CD8-positive, alpha-beta memory T cell (primary cell): ENCODE measurements around the gene RFT1. TPM values are rescaled to one million over a fixed set of nuclear protein-coding genes. Genes with fewer than 3 reads are reported as not detected.
"Not testable (repeated sequence)": the region's sequence is repeated elsewhere in the genome, so short reads cannot be mapped to it uniquely, and the experiment has no call there.

Experiments
- CTCF ChIA-PET: fragments of 350-600 bp; sonication (Branson Sonifier 250); formaldehyde crosslinking; loops from one replicate; lab custom pipeline; 2021; ENCODE audit warnings: antibody characterized with exemption; lab: Charles Lee
- POLR2A ChIA-PET: fragments of 350-600 bp; sonication (Branson Sonifier 250); formaldehyde crosslinking; loops from one replicate; lab custom pipeline; 2021; ENCODE audit warnings: antibody characterized with exemption; lab: Charles Lee
- DNase-seq, 5 donors: peaks; one replicate each; pipeline versions ENCODE4 v3.0.0 to v3.0.0-alpha.2; 2020 to 2022; ENCODE audit warnings: mixed read lengths in 1 of 5
- H3K27ac ChIP-seq: one replicate; pipeline ENCODE4 v1.7.0; 2013; ENCODE audit warnings: low read depth, mild to moderate bottlenecking, low read length, moderate library complexity
- H3K27me3 ChIP-seq: 2 replicates; pipeline ENCODE4 v1.7.0; 2013; ENCODE audit warnings: low read length, mild to moderate bottlenecking; ENCODE audit not compliant: insufficient read depth, poor library complexity, severe bottlenecking
- H3K36me3 ChIP-seq: 2 replicates; pipeline ENCODE4 v1.7.0; 2013; ENCODE audit warnings: mild to moderate bottlenecking, low read length, moderate library complexity; ENCODE audit not compliant: insufficient read depth
- H3K4me1 ChIP-seq: 2 replicates; pipeline ENCODE4 v1.7.0; 2013; ENCODE audit warnings: mild to moderate bottlenecking, low read length, moderate library complexity; ENCODE audit not compliant: insufficient read depth
- H3K4me3 ChIP-seq: 2 replicates; pipeline ENCODE4 v1.7.0; 2013; ENCODE audit warnings: mild to moderate bottlenecking, low read length
- H3K9me3 ChIP-seq: 2 replicates; pipeline ENCODE4 v1.7.0; 2013; ENCODE audit warnings: mild to moderate bottlenecking, low read length
- H3K27ac Mint-ChIP-seq, 8 donors: one replicate each; pipeline ENCODE4 v1.8.0; 2020 to 2021; ENCODE audit warnings: mixed read lengths in 8 of 8, mild to moderate bottlenecking in 6 of 8, inconsistent platforms in 3 of 8, moderate library complexity in 3 of 8
- H3K27me3 Mint-ChIP-seq, 2 donors: one replicate each; pipeline ENCODE4 v1.8.0; 2020 to 2021; ENCODE audit warnings: mixed read lengths in 2 of 2, mild to moderate bottlenecking in 1 of 2, moderate library complexity in 1 of 2
- H3K36me3 Mint-ChIP-seq, 3 donors: one replicate each; pipeline ENCODE4 v1.8.0; 2020 to 2021; ENCODE audit warnings: mixed read lengths in 3 of 3, inconsistent platforms in 1 of 3, mild to moderate bottlenecking in 1 of 3
- H3K4me1 Mint-ChIP-seq, 3 donors: one replicate each; pipeline ENCODE4 v1.8.0; 2020 to 2021; ENCODE audit warnings: mixed read lengths in 3 of 3, inconsistent platforms in 1 of 3, mild to moderate bottlenecking in 1 of 3
- H3K4me3 Mint-ChIP-seq, 7 donors: one replicate each; pipeline ENCODE4 v1.8.0; 2020 to 2021; ENCODE audit warnings: mixed read lengths in 7 of 7, mild to moderate bottlenecking in 6 of 7, moderate library complexity in 4 of 7, inconsistent platforms in 2 of 7
- H3K9me3 Mint-ChIP-seq, 5 donors: one replicate each; pipeline ENCODE4 v1.8.0; 2020 to 2022; ENCODE audit warnings: mixed read lengths in 5 of 5, mild to moderate bottlenecking in 3 of 5, moderate library complexity in 2 of 5, inconsistent platforms in 1 of 5
- polyA plus RNA-seq: library from polyadenylated mRNA; unstranded; fragments of 300-500 nt; fragmentation: Illumina TruSeq; gene quantifications from one replicate; pipeline ENCODE4 v1.2.3, GENCODE V29; 2021
- total RNA-seq, 2 experiments: library from RNA; stranded (reverse); gene quantifications; one replicate each; pipeline ENCODE4 v1.2.3, GENCODE V29; 2021

The RFT1 gene
- total and polyA plus RNA-seq, 3 experiments from 2014 or later = 31.3 to 58.5 (median 52.7) TPM

- POLR2A ChIA-PET = no interaction called here
- Histone ChIP-seq H3K27ac (no peak overlapping the region), H3K9me3 (no peaks in the 10 kb centered on the region)
Measured at GRCh38 chr3:53151465-53151864, 21.2 kb upstream of the RFT1 start.

GRCh38 chr3:53151086-53151438 is 20.8 kb upstream of the RFT1 start:
- H3K4me3 Mint-ChIP-seq, H3K9me3 ChIP-seq, H3K4me1 ChIP-seq, H3K27ac Mint-ChIP-seq, H3K9me3 Mint-ChIP-seq, H3K4me3 ChIP-seq, POLR2A ChIA-PET, H3K36me3 Mint-ChIP-seq, H3K36me3 ChIP-seq, DNase-seq, H3K27ac ChIP-seq, H3K4me1 Mint-ChIP-seq: not testable (repeated sequence)
- CTCF ChIA-PET = interaction anchor here (1.7 kb wide), 1 partner anchor 14 kb away, joined by 5 read pairs; no protein-coding TSS in a partner anchor
- peaks cover 15 to 30% of the 10 kb centered on the region in 2 donors for H3K27me3 Mint-ChIP-seq
- H3K27me3 ChIP-seq = peaks cover 20% of the 10 kb centered on the region

More at GRCh38 chr3:53151465-53151864, 21.2 kb upstream of the RFT1 start:
- H3K4me3 ChIP-seq = no peak overlapping the region
- no peak for DNase-seq
- peaks cover 20% of the 10 kb centered on the region for H3K27me3 ChIP-seq
- Mint-ChIP-seq H3K4me1 (no peaks in the 10 kb centered on the region), H3K27me3 (peaks cover 15 to 30% of the 10 kb centered on the region in 2 donors), H3K4me3 (no peak overlapping the region), H3K36me3 (no peaks in the 10 kb centered on the region), H3K27ac (no peak overlapping the region), H3K9me3 (no peaks in the 10 kb centered on the region)
- CTCF ChIA-PET = interaction anchor here (1.7 kb wide), 1 partner anchor 15 kb away, joined by 5 read pairs; no protein-coding TSS in a partner anchor
- no peaks in the 10 kb centered on the region for H3K36me3 ChIP-seq
- no peaks in the 10 kb centered on the region for H3K4me1 ChIP-seq

DNA sequence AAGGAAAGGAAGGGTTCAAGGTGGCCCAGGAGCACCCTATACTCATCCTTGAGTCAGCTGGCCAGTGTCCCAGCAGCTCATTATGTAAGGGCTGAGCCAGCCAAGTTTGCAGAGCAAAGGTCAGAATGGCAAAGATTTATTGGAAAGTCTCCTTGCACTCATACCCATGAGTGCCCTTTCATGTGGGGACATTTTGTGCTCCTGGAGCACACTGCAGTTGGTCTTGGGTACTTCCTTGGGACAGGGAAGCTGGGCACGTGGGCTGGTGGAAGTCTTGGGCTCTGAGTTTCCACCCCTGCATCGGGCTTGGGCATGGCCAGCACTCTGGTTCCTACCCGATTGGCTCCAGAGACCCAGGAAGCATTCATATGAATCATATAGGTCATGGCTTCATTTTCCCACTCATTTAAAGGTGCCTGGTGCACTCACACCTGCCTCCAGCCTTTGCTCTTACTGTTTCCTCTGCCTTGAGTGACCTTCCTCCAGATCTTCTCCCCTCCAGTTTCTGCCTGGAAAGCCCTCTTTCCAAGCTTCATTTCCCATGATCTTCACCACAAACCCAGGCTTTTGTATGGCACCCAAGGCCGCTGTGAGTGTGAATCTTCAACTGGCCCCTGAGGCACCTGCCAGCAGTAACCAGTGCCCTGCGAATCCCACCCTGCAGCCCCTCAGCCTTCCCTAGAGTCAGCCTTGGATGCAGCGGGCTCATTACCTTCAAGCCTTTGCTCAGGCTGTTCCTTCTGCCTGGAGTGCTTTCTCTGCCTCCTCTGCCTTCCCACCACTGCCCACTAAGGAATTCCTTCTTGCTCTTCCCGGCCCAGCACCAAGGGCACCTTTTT is 20.2 kb upstream of the RFT1 start:
- no peak overlapping the region for H3K27ac Mint-ChIP-seq
- no peak for DNase-seq
- ChIA-PET POLR2A (no interaction called here), CTCF (interaction anchor here (1.7 kb wide), 1 partner anchor 14 kb away, joined by 5 read pairs; no protein-coding TSS in a partner anchor)
- H3K4me3 Mint-ChIP-seq = no peak overlapping the region
- Histone ChIP-seq H3K4me1 (no peaks in the 10 kb centered on the region), H3K27me3 (peaks cover 16% of the 10 kb centered on the region), H3K27ac (no peak overlapping the region), H3K36me3 (no peaks in the 10 kb centered on the region), H3K9me3 (no peaks in the 10 kb centered on the region), H3K4me3 (no peak overlapping the region)
- H3K4me1 Mint-ChIP-seq = no peaks in the 10 kb centered on the region
- H3K9me3 Mint-ChIP-seq = no peaks in the 10 kb centered on the region
- no peaks in the 10 kb centered on the region for H3K36me3 Mint-ChIP-seq
- H3K27me3 Mint-ChIP-seq = peaks cover 15 to 25% of the 10 kb centered on the region in 2 donors

DNA sequence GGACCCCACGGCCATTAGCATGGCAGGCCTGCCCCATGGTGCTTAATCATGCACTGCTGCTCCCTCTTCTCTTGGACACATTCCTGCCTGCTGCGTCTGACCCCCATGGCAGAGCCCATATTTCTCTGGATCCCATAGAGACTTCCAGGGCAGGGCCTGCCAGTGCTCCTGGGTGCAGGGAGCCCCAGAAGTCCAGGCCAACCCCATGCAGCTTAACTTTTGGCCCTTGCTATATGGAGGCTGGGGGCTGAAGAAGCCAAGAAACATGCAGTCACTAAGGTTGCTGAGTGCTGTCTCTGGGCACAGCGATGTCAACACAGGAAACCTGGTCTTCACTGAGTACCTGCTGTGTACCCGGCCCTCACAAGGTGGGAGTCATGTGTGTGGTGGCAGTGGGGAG is 19.5 kb upstream of the RFT1 start:
- Histone ChIP-seq H3K36me3 (no peaks in the 10 kb centered on the region), H3K9me3 (no peaks in the 10 kb centered on the region), H3K4me1 (no peaks in the 10 kb centered on the region), H3K4me3 (no peak overlapping the region), H3K27me3 (peaks cover 9% of the 10 kb centered on the region), H3K27ac (no peak overlapping the region)
- Mint-ChIP-seq H3K9me3 (no peaks in the 10 kb centered on the region), H3K36me3 (no peaks in the 10 kb centered on the region), H3K4me3 (no peak overlapping the region), H3K27ac (no peak overlapping the region), H3K4me1 (no peaks in the 10 kb centered on the region), H3K27me3 (peaks cover 11 to 19% of the 10 kb centered on the region in 2 donors)
- CTCF ChIA-PET = no interaction called here
- no peak for DNase-seq
- POLR2A ChIA-PET = no interaction called here

DNA sequence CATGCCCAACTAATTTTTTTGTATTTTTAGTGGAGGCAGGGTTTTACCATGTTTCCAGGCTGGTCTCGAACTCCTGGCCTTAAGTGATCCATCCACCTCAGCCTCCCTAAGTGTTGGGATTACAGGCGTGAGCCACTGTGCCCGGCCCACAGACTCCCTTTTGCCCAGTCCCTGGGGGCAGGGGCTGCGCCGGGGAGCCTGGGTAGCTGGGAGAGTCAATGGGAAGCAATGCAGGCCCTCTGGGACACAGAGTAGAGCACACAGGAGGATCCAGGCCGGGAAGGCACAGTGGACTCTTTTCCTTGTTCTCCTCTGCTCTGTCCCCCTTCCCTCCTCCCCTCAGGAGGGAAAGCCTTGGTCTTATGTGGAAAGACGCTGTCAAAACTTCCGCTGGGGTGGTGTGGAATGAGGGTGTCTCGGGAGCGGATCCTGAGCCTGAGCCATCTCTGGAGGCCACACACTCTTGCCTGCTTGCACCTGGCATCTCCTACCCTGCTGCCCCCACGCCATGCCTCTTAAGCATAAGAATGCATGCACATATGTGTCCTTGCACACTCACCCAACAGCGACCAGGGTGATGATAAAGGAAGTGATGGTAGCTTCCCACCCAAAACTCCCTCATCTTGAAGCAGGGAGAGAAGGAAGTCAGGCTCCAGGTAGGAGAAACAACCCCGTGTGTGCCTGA is 18.9 kb upstream of the RFT1 start:
- Histone ChIP-seq H3K9me3 (no peaks in the 10 kb centered on the region), H3K4me3 (no peak overlapping the region), H3K36me3 (no peaks in the 10 kb centered on the region), H3K4me1 (no peaks in the 10 kb centered on the region), H3K27me3 (peaks cover 9% of the 10 kb centered on the region), H3K27ac (no peak overlapping the region)
- ChIA-PET CTCF (no interaction called here), POLR2A (no interaction called here)
- H3K36me3 Mint-ChIP-seq = no peaks in the 10 kb centered on the region
- H3K4me1 Mint-ChIP-seq = no peaks in the 10 kb centered on the region
- no peaks in the 10 kb centered on the region for H3K9me3 Mint-ChIP-seq
- H3K27ac Mint-ChIP-seq = no peak overlapping the region
- no peak overlapping the region for H3K4me3 Mint-ChIP-seq
- DNase-seq = no peak
- H3K27me3 Mint-ChIP-seq = peaks cover 7 to 14% of the 10 kb centered on the region in 2 donors

- ChIA-PET POLR2A (no interaction called here), CTCF (interaction anchor here (1.0 to 1.1 kb wide), 2 partner anchors 10 to 14 kb away, joined by 3 to 4 read pairs; no protein-coding TSS in a partner anchor)
- H3K4me3 ChIP-seq = no peak overlapping the region
- H3K9me3 ChIP-seq = no peaks in the 10 kb centered on the region
- Mint-ChIP-seq H3K27ac (no peak overlapping the region), H3K4me1 (no peaks in the 10 kb centered on the region), H3K4me3 (no peak overlapping the region), H3K27me3 (peaks cover 2 to 5% of the 10 kb centered on the region in 2 donors), H3K36me3 (no peaks in the 10 kb centered on the region), H3K9me3 (no peaks in the 10 kb centered on the region)
- DNase-seq = no peak
- H3K4me1 ChIP-seq = no peaks in the 10 kb centered on the region
- no peak overlapping the region for H3K27ac ChIP-seq
- peaks cover 2% of the 10 kb centered on the region for H3K27me3 ChIP-seq
- no peaks in the 10 kb centered on the region for H3K36me3 ChIP-seq
Measured at GRCh38 chr3:53147903-53148400, 17.7 kb upstream of the RFT1 start.

DNA sequence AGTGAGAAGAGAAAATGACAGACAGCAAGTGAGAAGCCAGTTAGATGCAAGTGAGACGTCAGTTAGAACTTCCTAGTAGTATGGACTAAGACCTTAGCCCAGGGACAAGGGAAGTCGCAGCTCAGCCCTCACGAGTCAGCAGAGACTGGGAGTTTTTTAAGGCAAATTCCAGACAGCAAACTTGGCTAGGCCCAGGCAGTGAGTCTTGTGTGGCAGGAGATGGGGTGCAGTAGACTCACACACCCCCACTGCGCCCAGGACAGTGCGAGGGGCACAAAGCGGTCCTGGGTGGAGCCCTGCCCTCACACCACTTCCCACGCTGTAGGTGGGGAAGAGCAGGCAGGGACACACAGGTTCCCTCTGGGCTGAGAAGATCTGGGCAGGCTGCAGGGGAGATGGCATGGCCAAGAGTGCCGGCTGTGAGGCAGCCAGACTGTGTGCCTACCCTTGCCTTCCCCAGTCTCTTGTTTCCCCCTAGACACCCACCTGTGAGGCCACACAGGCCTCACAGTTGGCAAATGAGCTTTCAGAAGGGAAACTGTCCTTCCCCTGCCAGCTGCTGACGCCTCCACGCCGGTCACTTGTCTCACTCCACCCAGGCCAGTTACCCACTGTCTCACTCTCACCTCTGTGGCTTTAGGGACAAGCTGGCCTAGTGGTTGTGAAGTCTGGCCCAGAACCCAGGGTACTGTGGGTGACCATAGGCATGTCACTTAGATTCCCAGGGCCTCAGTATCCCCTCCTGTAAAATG is 17.1 kb upstream of the RFT1 start:
- no peaks in the 10 kb centered on the region for H3K36me3 ChIP-seq
- H3K27ac Mint-ChIP-seq = no peak overlapping the region
- POLR2A ChIA-PET = no interaction called here
- H3K4me3 Mint-ChIP-seq = no peak overlapping the region
- H3K27ac ChIP-seq = no peak overlapping the region
- DNase-seq = no peak
- peaks cover 2% of the 10 kb centered on the region in 2 donors for H3K27me3 Mint-ChIP-seq
- no peaks in the 10 kb centered on the region for H3K9me3 Mint-ChIP-seq
- H3K36me3 Mint-ChIP-seq = no peaks in the 10 kb centered on the region
- H3K4me1 Mint-ChIP-seq = no peaks in the 10 kb centered on the region
- CTCF ChIA-PET = interaction anchor here (1.0 to 1.1 kb wide), 3 partner anchors 10 to 49 kb away, joined by 3 to 4 read pairs (median 3); no protein-coding TSS in a partner anchor
- no peaks in the 10 kb centered on the region for H3K27me3 ChIP-seq
- no peak overlapping the region for H3K4me3 ChIP-seq
- no peaks in the 10 kb centered on the region for H3K4me1 ChIP-seq
- H3K9me3 ChIP-seq = no peaks in the 10 kb centered on the region
